ENCODE results near the gene SYNE1.

DNA sequence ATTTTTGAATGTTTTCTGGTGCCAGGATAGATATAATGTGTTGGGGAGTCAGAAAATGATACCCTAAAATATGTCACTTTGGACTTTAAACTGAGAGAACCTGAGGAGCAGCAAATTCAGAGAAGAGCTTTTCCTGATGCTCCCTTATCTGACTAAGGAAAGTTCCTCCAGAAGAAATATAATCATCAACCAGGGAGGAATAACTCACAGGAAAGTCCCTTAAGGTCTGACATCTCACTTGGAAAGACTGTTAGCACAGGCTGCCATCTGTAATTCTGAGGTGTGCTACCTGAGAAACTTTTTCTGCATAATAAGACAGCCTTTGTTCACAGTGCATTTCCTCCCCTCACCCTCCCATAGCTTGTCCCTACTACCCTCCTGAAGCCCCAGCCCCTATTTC, 218.6 kb downstream of the SYNE1 start:
- no peak for TF ChIP-seq YY1 (IDR thresholded peaks at IDR 0.05; ENCODE audit: insufficient read depth, insufficient read length)
- TF ChIP-seq SUZ12 (IDR thresholded peaks at IDR 0.05; ENCODE audit: extremely low read depth, insufficient read depth, insufficient read length), result no peak
- TF ChIP-seq ZNF274 (IDR thresholded peaks at IDR 0.05; ENCODE audit: low read depth, low read length), result no peak
